HTR-8/SVneo (cell line): ENCODE data around the gene TP53TG3E.
"Not testable (repeated sequence)": the region's sequence is repeated elsewhere in the genome, so short reads cannot be mapped to it uniquely, and the experiment has no call there.

Source experiments
- DNase-seq: peaks from one replicate; pipeline ENCODE4 v3.0.0; 2011; ENCODE audit warnings: low spot score, mixed read lengths; ENCODE audit not compliant: insufficient read length
- FAIRE-seq: peaks from 2 replicates; lab custom pipeline; 2011; peaks lifted over from hg19 to GRCh38; lab: Jason Lieb, UNC

The TP53TG3E gene, protein sequence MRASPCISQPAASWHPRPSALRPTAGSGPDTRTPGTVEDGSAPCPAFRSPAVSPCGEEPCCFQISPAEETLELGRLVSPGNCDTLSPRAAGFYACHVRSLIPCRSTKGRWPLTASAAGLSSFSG

DNA sequence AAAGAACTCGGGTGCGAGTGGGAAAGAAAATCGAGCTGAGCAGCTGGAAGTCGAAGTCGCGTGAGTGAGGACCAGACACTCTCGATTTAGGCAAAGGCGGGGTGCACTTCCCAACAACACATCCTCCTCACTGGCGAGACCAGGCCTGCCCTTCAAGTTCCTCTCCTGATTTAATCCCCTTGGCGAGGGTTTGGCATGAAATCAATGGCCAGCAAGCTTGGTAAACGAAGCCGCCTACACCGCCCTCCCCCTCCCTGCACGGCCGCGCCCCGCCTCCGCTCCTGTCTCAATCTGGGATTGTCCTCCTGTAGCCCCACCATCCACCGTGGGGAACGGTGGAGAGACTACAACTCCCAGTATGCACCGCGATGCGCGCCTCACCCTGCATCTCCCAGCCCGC, at the start of gene TP53TG3E:
TP53TG3E (plus strand) TSS at position 301 of the 400 bp plus-strand sequence; CDS start at position 369, 68 bp downstream.
- FAIRE-seq, DNase-seq: not testable (repeated sequence)

DNA sequence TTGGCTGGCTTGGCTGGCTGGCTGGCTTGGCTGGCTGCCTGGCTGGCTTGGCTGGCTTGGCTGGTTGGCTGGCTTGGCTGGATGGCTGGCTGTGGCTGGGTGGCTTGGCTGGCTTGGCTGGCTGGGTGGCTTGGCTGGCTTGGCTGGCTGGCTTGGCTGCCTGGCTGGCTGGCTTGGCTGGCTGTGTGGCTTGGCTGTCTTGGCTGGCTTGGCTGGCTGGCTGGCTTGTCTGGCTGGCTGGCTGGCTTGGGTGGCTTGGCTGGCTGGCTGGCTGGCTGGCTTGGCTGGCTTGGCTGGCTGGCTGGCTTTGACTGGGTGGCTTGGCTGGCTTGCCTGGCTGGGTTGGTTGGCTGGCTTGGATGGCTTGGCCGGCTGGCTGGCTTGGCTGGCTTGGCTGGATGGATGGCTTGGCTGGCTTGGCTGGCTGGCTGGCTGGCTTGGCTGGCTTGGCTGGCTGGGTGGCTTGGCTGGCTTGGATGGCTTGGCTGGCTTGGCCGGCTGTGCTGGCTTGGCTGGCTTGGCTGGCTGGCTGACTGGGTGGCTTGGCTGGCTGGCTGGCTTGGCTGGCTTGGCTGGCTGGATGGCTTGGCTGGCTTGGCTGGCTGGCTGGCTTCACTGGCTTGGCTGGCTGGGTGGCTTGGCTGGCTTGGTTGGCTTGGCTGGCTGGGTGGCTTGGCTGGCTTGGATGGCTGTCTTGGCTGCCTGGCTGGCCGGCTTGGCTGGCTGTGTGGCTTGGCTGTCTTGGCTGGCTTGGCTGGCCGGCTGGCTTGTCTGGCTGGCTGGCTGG, 32.3 kb downstream of the TP53TG3E start:
- FAIRE-seq, DNase-seq: not testable (repeated sequence)

DNA sequence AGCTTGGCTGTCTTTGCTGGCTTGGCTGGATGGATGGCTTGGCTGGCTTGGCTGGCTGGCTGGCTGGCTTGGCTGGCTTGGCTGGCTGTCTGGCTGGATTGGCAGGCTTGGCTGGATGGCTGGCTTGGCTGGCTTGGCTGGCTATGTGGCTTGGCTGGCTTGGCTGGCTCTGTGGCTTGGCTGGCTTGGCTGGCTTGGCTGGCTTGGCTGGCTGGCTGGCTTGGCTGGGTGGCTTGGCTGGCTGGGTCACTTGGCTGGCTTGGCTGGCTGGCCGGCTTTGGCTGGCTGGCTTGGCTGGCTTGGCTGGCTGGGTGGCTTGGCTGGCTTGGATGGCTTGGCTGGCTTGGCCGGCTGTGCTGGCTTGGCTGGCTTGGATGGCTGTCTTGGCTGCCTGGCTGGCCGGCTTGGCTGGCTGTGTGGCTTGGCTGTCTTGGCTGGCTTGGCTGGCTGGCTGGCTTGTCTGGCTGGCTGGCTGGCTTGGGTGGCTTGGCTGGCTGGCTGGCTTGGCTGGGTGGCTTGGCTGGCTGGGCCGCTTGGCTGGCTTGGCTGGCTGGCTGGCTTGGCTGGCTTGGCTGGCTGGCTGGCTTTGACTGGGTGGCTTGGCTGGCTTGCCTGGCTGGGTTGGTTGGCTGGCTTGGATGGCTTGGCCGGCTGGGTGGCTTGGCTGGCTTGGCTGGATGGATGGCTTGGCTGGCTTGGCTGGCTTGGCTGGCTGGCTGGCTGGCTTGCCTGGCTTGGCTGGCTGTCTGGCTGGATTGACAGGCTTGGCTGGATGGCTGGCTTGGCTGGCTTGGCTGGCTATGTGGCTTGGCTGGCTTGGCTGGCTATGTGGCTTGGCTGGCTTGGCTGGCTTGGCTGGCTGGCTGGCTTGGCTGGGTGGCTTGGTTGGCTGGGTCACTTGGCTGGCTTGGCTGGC, 33.8 kb downstream of the TP53TG3E start:
- FAIRE-seq, DNase-seq: not testable (repeated sequence)

DNA sequence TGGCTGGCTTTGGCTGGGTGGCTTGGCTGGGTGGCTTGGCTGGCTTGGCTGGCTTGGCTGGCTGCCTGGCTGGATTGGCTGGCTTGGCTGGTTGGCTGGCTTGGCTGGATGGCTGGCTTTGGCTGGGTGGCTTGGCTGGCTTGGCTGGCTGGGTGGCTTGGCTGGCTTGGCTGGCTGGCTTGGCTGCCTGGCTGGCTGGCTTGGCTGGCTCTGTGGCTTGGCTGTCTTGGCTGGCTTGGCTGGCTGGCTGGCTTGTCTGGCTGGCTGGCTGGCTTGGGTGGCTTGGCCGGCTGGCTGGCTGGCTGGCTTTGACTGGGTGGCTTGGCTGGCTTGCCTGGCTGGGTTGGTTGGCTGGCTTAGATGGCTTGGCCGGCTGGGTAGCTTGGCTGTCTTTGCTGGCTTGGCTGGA, 34.4 kb downstream of the TP53TG3E start:
- not testable (repeated sequence) for DNase-seq, FAIRE-seq

DNA sequence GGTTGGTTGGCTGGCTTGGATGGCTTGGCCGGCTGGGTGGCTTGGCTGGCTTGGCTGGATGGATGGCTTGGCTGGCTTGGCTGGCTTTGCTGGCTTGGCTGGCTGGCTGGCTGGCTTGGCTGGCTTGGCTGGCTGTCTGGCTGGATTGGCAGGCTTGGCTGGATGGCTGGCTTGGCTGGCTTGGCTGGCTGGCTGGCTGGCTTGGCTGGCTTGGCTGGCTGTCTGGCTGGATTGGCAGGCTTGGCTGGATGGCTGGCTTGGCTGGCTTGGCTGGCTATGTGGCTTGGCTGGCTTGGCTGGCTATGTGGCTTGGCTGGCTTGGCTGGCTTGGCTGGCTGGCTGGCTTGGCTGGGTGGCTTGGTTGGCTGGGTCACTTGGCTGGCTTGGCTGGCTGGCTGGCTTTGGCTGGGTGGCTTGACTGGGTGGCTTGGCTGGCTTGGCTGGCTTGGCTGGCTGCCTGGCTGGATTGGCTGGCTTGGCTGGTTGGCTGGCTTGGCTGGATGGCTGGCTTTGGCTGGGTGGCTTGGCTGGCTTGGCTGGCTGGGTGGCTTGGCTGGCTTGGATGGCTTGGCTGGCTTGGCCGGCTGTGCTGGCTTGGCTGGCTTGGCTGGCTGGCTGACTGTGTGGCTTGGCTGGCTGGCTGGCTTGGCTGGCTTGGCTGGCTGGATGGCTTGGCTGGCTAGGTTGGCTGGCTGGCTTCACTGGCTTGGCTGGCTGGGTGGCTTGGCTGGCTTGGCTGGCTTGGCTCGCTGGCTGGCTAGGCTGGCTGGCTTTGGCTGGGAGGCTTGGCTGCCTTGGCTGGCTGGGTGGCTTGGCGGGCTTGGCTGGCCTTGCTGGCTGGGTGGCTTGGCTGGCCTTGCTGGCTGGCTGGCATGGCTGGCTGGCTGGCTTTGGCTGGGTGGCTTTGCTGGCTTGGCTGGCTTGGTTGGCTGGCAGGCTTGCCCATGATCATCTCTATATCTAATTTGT, 35.3 kb downstream of the TP53TG3E start:
- not testable (repeated sequence) for FAIRE-seq, DNase-seq
